HEK293 (cell line): Measurements from ENCODE around the gene TAS2R16.

Experiments
- EGR2 ChIP-seq: fragments of 450-650 bp; formaldehyde crosslinking; IDR thresholded peaks from 2 replicates; pipeline ENCODE4 v1.5.1; 2016; ENCODE audit warnings: low read depth, missing biosample characterization, missing genetic modification characterization
- TRIM28 ChIP-seq: IDR thresholded peaks from 2 replicates; pipeline ENCODE4 v1.6.1; 2011; ENCODE audit warnings: low read length, control low read depth, borderline replicate concordance
- ZNF24 ChIP-seq: fragments of 450-650 bp; formaldehyde crosslinking; IDR thresholded peaks from 2 replicates; pipeline ENCODE4 v1.5.1; 2016; ENCODE audit warnings: missing biosample characterization, missing genetic modification characterization
- ZNF274 ChIP-seq, 2 experiments: fragments of 200-500 bp in 1 of 2; fragments of 450-650 bp in 1 of 2; sonication (Bioruptor generic) in 1 of 2; formaldehyde crosslinking in 1 of 2; IDR thresholded peaks; 2 replicates each; pipeline versions ENCODE4 v1.5.1 to v1.6.1; 2014 to 2016; ENCODE audit warnings: borderline replicate concordance in 1 of 2, inconsistent platforms in 1 of 2, low read length in 1 of 2, missing biosample characterization in 1 of 2, missing genetic modification characterization in 1 of 2
- ZNF791 ChIP-seq: fragments of 450-650 bp; formaldehyde crosslinking; IDR thresholded peaks from 2 replicates; pipeline ENCODE4 v1.5.1; 2016; ENCODE audit warnings: missing biosample characterization, missing genetic modification characterization
- ZNF837 ChIP-seq: fragments of 450-650 bp; formaldehyde crosslinking; IDR thresholded peaks from 2 replicates; pipeline ENCODE4 v1.5.1; 2016; ENCODE audit warnings: missing biosample characterization, missing genetic modification characterization
- ZNF843 ChIP-seq: fragments of 450-650 bp; formaldehyde crosslinking; IDR thresholded peaks from 2 replicates; pipeline ENCODE4 v1.5.1; 2016; ENCODE audit warnings: missing biosample characterization, missing genetic modification characterization
- TF ChIP-seq, protein P1 (sequence below): fragments of 450-650 bp; formaldehyde crosslinking; IDR thresholded peaks from 2 replicates; pipeline ENCODE4 v1.5.1; 2016; ENCODE audit warnings: missing biosample characterization, missing genetic modification characterization
- TF ChIP-seq, protein P2 (sequence below): fragments of 450-650 bp; formaldehyde crosslinking; IDR thresholded peaks from 2 replicates; pipeline ENCODE4 v1.5.1; 2016; ENCODE audit warnings: missing biosample characterization, missing genetic modification characterization, low read depth

DNA sequence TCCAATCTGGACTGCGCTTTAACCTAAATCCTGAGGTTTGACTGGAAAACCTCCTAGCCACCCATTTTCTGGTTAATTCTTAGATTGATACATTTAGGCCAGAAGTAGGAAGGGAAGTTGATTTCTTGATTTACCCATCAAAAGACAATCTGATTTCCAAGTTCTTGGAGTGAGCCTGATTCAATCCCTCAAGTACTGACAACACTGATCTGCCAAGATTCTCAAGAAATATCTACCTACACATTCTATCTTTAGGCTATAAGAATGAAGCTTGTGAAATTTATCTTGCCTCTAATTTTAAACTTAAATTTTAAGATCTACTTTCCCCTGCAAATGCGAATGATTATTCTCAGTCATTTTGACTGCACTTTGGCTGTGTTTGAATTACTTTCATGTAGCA, 5.9 kb downstream of the TAS2R16 start:
- TF ChIP-seq, protein P1, sequence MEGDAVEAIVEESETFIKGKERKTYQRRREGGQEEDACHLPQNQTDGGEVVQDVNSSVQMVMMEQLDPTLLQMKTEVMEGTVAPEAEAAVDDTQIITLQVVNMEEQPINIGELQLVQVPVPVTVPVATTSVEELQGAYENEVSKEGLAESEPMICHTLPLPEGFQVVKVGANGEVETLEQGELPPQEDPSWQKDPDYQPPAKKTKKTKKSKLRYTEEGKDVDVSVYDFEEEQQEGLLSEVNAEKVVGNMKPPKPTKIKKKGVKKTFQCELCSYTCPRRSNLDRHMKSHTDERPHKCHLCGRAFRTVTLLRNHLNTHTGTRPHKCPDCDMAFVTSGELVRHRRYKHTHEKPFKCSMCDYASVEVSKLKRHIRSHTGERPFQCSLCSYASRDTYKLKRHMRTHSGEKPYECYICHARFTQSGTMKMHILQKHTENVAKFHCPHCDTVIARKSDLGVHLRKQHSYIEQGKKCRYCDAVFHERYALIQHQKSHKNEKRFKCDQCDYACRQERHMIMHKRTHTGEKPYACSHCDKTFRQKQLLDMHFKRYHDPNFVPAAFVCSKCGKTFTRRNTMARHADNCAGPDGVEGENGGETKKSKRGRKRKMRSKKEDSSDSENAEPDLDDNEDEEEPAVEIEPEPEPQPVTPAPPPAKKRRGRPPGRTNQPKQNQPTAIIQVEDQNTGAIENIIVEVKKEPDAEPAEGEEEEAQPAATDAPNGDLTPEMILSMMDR (tag by site-specific recombination), result no peak
- TF ChIP-seq ZNF843 (tag by site-specific recombination) (no peak), TRIM28 (no peak), ZNF837 (tag by site-specific recombination) (no peak), EGR2 (no peak), ZNF274 (IDR thresholded peaks at IDR 0.05; ENCODE audit: low read length) (no peak), ZNF274 (tag by site-specific recombination; IDR thresholded peaks at IDR 0.05; ENCODE audit: borderline replicate concordance) (no peak), ZNF24 (tag by site-specific recombination) (no peak), ZNF791 (no peak)
- TF ChIP-seq, protein P2, sequence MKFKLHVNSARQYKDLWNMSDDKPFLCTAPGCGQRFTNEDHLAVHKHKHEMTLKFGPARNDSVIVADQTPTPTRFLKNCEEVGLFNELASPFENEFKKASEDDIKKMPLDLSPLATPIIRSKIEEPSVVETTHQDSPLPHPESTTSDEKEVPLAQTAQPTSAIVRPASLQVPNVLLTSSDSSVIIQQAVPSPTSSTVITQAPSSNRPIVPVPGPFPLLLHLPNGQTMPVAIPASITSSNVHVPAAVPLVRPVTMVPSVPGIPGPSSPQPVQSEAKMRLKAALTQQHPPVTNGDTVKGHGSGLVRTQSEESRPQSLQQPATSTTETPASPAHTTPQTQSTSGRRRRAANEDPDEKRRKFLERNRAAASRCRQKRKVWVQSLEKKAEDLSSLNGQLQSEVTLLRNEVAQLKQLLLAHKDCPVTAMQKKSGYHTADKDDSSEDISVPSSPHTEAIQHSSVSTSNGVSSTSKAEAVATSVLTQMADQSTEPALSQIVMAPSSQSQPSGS (tag by site-specific recombination), result no peak
